ENCODE measurements around the gene ZBED2. TPM values are rescaled to one million over a fixed set of nuclear protein-coding genes. Genes with fewer than 3 reads are reported as not detected.

ZBED2 gene
- total and polyA plus RNA-seq, 2 donors (not counting 1 experiment from before 2014, with no cell fraction given): 0.06 TPM; not detected in 1

DNA sequence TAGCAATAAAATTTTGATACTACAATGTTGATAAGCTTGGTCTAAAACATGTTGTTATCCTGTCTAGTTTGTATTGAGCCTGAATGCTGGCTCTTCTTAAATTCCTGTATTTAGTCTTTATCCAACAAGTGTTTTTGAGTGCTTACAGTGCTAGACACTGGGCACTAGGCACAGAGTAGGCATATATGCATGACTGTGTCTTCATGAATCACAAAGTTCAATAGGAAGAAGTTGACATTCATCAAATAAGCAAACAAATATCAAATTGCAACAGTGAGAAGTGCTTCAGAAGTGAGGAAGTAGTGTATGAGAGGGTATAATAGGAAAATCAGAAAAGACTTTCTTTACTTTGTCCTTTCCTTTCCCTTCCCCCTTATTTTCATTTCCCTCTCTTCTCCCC, 46.4 kb downstream of the ZBED2 start:
- no peak overlapping the region for H2AFZ ChIP-seq (ENCODE audit: low read length)
- no peaks in the 10 kb centered on the region for H4K20me1 ChIP-seq (ENCODE audit: control insufficient read depth, extremely low read depth, insufficient read depth, low read length)
- TF ChIP-seq, protein P1, sequence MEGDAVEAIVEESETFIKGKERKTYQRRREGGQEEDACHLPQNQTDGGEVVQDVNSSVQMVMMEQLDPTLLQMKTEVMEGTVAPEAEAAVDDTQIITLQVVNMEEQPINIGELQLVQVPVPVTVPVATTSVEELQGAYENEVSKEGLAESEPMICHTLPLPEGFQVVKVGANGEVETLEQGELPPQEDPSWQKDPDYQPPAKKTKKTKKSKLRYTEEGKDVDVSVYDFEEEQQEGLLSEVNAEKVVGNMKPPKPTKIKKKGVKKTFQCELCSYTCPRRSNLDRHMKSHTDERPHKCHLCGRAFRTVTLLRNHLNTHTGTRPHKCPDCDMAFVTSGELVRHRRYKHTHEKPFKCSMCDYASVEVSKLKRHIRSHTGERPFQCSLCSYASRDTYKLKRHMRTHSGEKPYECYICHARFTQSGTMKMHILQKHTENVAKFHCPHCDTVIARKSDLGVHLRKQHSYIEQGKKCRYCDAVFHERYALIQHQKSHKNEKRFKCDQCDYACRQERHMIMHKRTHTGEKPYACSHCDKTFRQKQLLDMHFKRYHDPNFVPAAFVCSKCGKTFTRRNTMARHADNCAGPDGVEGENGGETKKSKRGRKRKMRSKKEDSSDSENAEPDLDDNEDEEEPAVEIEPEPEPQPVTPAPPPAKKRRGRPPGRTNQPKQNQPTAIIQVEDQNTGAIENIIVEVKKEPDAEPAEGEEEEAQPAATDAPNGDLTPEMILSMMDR (conservative IDR thresholded peaks at IDR 0.05 in 1 of 2, IDR thresholded peaks at IDR 0.05 in 1 of 2; ENCODE audit: low read depth in 1 of 2, low read length in 2 of 2): no peak
- TF ChIP-seq EZH2 (IDR thresholded peaks at IDR 0.05; ENCODE audit: low read length, missing control alignments): no peak
- no peak overlapping the region for H3K27ac ChIP-seq (ENCODE audit: insufficient read depth, low read length)
- H3K36me3 ChIP-seq (ENCODE audit: control insufficient read depth, insufficient read depth, low read length): no peaks in the 10 kb centered on the region
- H3K9me3 ChIP-seq (ENCODE audit: control insufficient read depth, insufficient read depth, low read depth, low read length): no peaks in the 10 kb centered on the region
- H3K9ac ChIP-seq (ENCODE audit: insufficient read depth, low read length): no peak overlapping the region
- no peak overlapping the region for H3K4me2 ChIP-seq (ENCODE audit: extremely low read depth, insufficient read depth, low read length)
- DNase-seq (ENCODE audit: low read depth in 2 of 2): no peak
- no peaks in the 10 kb centered on the region for H3K79me2 ChIP-seq (ENCODE audit: control insufficient read depth, insufficient read depth, low read length)
- no peaks in the 10 kb centered on the region for H3K4me1 ChIP-seq (ENCODE audit: control insufficient read depth, extremely low read depth, insufficient read depth, low read length)
- H3K4me3 ChIP-seq (replicated peaks in 1 of 4; ENCODE audit: control extremely low read depth in 1 of 4, insufficient read depth in 1 of 4, low read depth in 3 of 4, low read length in 4 of 4): no peak overlapping the region
- H3K27me3 ChIP-seq (ENCODE audit: control insufficient read depth, insufficient read depth, low read length): peaks cover 3% of the 10 kb centered on the region

DNA sequence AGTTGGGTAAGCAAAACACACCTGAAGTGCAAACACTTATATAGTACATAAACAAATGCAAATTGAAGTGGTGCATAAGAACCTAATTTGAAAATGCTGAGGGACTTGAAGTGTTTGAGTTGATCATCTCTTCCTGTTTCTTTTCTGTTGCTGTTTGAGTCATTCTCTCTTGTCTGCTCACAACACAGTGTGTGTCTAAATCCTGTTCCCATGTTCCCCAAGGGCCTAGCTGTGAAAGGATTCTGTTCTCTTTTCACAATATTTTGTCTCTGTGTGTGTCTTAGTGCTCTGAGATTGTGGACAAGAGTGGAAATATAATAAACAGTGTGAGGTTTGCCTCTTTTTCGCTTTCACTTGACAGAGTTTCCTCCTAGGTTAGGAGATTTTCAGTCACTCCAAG, 47.1 kb downstream of the ZBED2 start:
- H3K4me3 ChIP-seq (replicated peaks in 1 of 4; ENCODE audit: control extremely low read depth in 1 of 4, insufficient read depth in 1 of 4, low read depth in 3 of 4, low read length in 4 of 4): no peak overlapping the region
- H2AFZ ChIP-seq (ENCODE audit: low read length): no peak overlapping the region
- H3K9me3 ChIP-seq (ENCODE audit: control insufficient read depth, insufficient read depth, low read depth, low read length): no peaks in the 10 kb centered on the region
- H4K20me1 ChIP-seq (ENCODE audit: control insufficient read depth, extremely low read depth, insufficient read depth, low read length): no peaks in the 10 kb centered on the region
- H3K27ac ChIP-seq (ENCODE audit: insufficient read depth, low read length): no peak overlapping the region
- H3K27me3 ChIP-seq (ENCODE audit: control insufficient read depth, insufficient read depth, low read length): peaks cover 3% of the 10 kb centered on the region
- H3K9ac ChIP-seq (ENCODE audit: insufficient read depth, low read length): no peak overlapping the region
- no peaks in the 10 kb centered on the region for H3K4me1 ChIP-seq (ENCODE audit: control insufficient read depth, extremely low read depth, insufficient read depth, low read length)
- H3K36me3 ChIP-seq (ENCODE audit: control insufficient read depth, insufficient read depth, low read length): no peaks in the 10 kb centered on the region
- no peaks in the 10 kb centered on the region for H3K79me2 ChIP-seq (ENCODE audit: control insufficient read depth, insufficient read depth, low read length)
- TF ChIP-seq EZH2 (IDR thresholded peaks at IDR 0.05; ENCODE audit: low read length, missing control alignments): no peak
- TF ChIP-seq, protein P1 (conservative IDR thresholded peaks at IDR 0.05 in 1 of 2, IDR thresholded peaks at IDR 0.05 in 1 of 2; ENCODE audit: low read depth in 1 of 2, low read length in 2 of 2): no peak
- DNase-seq (ENCODE audit: low read depth in 2 of 2): no peak
- H3K4me2 ChIP-seq (ENCODE audit: extremely low read depth, insufficient read depth, low read length): no peak overlapping the region

DNA sequence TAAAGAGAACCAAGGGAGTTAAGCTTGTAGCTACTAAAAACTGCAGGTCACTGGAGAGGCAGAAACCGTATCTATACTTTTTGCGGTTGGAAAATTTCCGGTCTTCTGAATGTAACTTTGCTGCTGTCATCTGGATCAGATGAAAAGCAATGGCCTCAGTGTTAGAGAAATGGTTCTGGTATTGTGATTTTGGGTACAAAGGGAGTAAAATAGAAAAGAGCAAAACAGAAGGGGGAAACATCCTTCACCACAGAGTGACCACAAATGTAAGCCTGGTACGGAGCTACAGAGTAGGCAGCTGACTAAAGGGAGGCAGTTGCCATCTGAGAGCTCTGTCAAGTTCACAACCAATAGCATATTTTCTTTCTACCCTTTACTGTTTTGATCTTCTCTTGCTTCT, 47.5 kb downstream of the ZBED2 start:
- no peaks in the 10 kb centered on the region for H3K9me3 ChIP-seq (ENCODE audit: control insufficient read depth, insufficient read depth, low read depth, low read length)
- no peaks in the 10 kb centered on the region for H3K36me3 ChIP-seq (ENCODE audit: control insufficient read depth, insufficient read depth, low read length)
- H3K4me2 ChIP-seq (ENCODE audit: extremely low read depth, insufficient read depth, low read length): no peak overlapping the region
- no peaks in the 10 kb centered on the region for H4K20me1 ChIP-seq (ENCODE audit: control insufficient read depth, extremely low read depth, insufficient read depth, low read length)
- no peak overlapping the region for H3K27ac ChIP-seq (ENCODE audit: insufficient read depth, low read length)
- TF ChIP-seq, protein P1 (conservative IDR thresholded peaks at IDR 0.05 in 1 of 2, IDR thresholded peaks at IDR 0.05 in 1 of 2; ENCODE audit: low read depth in 1 of 2, low read length in 2 of 2): no peak
- TF ChIP-seq EZH2 (IDR thresholded peaks at IDR 0.05; ENCODE audit: low read length, missing control alignments): no peak
- no peak for DNase-seq (ENCODE audit: low read depth in 2 of 2)
- H3K9ac ChIP-seq (ENCODE audit: insufficient read depth, low read length): no peak overlapping the region
- no peak overlapping the region for H3K4me3 ChIP-seq (replicated peaks in 1 of 4; ENCODE audit: control extremely low read depth in 1 of 4, insufficient read depth in 1 of 4, low read depth in 3 of 4, low read length in 4 of 4)
- no peak overlapping the region for H2AFZ ChIP-seq (ENCODE audit: low read length)
- H3K79me2 ChIP-seq (ENCODE audit: control insufficient read depth, insufficient read depth, low read length): no peaks in the 10 kb centered on the region
- no peaks in the 10 kb centered on the region for H3K4me1 ChIP-seq (ENCODE audit: control insufficient read depth, extremely low read depth, insufficient read depth, low read length)
- peaks cover 3% of the 10 kb centered on the region for H3K27me3 ChIP-seq (ENCODE audit: control insufficient read depth, insufficient read depth, low read length)
